Head of caudate nucleus (tissue), 42 donors: ENCODE results near the gene AKNAD1.
A peak's percentile ranks its signal among the peaks of the same experiment; 100 is the strongest.

Source experiments
- DNase-seq, 42 donors: peaks; one replicate each; pipeline versions ENCODE4 v3.0.0 to v3.0.0-alpha.2; 2020 to 2021; ENCODE audit warnings: mixed read lengths in 7 of 42
- intact Hi-C: fragments of 100-400 bp; cut with DNase I; formaldehyde crosslinking; loops from one replicate; pipeline ENCODE4 v1.15.0; 2022

The AKNAD1 gene

GRCh38 chr1:108843390-108844137 is 13.3 kb downstream of the AKNAD1 start:
- DNase-seq = no peak
- intact Hi-C loops = no loop called here

DNA sequence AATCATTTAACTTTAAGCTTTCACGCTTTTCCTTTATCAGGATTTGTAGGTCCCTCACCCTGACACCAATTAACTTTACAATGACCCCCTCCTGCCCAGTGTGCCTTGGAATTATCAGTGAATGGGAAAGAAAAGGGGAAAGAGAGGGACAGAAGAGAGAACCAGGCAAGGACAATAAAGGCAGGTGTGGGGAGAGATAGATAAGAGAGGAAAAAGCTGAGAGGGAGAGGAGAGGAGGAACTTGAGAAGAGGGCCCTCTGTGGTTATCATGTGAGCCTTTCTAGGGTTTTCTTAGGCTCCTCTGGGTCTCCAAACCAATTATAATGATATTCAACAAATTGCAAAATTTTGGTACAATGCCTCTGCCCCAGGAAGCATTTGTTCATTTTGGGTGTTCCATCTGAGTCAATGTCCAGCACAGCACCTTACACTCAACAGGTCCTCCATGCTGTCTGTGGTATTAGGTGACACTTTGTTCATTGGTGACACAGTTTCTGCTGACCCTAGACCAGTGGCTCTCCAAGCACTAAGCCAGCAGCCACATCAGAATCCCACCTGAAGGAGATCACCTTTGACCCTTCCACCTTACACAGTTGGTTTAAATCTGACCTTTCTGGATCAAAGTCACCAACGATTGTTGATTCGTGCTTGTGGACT is 14.2 kb downstream of the AKNAD1 start:
- no peak for DNase-seq
- intact Hi-C loops = no loop called here

- DNase-seq = no peak
- intact Hi-C loops = no loop called here
Measured at GRCh38 chr1:108841703-108842102, 15.2 kb downstream of the AKNAD1 start.

DNA sequence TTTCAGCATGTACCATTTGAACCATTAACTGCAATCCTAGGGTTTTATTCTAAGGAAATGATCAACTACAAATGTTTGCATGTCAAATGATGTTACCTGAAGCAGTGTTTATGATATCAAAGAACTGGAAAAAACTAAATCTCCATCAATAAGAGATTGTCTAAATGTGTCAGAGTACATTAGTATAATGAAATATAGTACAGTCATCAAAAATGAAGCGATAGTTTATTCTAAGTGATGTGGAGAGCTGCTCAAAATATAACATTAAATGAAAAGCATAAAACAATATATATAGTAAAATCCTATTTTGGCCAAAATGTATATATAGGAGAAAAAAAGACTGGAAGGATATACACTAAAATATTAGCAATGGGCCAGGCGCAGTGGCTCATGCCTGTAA is 24.0 kb downstream of the AKNAD1 start:
- intact Hi-C loops = no loop called here

DNA sequence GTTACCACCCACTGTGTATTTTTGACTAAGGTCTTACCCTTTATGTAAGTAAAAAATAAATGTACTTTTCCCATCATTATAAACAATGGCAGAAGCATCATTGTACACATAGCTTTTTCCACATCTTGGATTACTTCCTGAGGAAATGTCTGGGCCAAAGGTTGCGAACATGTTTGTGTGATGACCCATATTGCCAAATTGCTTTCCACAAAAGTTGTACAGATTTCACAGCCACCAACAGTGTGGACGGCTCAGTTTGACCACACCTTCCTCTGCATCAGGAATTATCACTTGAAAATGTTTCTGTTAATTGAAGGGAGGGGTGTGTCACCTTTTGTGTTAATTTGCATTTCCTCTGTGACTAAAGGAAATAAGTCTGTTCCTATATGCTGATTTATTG is 25.7 kb downstream of the AKNAD1 start:
- intact Hi-C loops = no loop called here
- DNase-seq = peak in 1 of 42 donors; percentile 22

More for the DNA sequence above, 24.0 kb downstream of the AKNAD1 start:
- DNase-seq = no peak

DNA sequence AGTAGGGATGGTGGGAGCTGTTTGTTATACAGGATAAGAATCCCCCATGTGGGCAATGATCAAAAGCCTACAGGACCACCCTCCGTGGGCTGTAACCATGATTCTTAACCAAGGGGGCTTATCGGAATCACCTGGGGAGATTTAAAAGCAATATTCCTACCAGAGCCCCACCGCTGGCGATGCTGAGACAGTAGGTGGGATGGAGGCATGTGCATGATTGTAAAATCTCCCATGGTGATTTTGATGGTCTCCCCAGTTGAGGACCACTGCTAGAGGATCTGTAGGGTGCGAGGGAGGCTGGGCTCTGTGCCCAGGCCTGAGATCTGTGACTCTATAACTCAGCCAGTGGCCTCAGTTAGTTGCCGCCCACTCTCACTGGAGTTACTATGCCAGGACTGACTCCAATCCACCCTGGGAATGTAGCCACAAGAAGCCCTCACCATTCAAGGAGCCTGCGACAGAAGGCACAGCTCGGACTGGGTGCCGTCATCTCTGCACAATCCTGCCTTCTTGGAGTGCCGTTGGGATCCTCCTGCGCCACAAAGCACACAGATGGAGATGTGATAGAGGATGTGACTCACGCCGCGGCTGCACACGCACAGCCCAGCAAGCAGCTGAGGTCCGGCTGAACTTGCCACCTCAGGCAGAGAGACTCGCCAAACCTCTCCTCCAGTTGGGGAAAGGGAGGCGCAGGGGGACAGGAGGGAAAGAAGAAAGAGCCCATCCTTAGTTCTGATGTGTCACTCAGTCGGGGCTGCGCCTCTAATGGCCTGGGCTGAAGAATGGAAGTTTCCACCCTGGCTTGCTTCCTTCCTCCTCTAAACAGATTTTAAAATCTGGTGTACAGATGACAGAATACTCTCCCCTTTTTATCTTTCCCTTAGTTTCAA is 26.5 kb downstream of the AKNAD1 start:
- intact Hi-C loops = no loop called here
- DNase-seq = peak in 41 of 42 donors; percentile 18 to 81 (median 45)

- intact Hi-C loops = loop anchor here (5.0 kb wide), 1 partner anchor 68 kb away; no protein-coding TSS in a partner anchor
- DNase-seq = peak in 1 of 42 donors; percentile 38
Measured at GRCh38 chr1:108829498-108829916, 27.4 kb downstream of the AKNAD1 start.

DNA sequence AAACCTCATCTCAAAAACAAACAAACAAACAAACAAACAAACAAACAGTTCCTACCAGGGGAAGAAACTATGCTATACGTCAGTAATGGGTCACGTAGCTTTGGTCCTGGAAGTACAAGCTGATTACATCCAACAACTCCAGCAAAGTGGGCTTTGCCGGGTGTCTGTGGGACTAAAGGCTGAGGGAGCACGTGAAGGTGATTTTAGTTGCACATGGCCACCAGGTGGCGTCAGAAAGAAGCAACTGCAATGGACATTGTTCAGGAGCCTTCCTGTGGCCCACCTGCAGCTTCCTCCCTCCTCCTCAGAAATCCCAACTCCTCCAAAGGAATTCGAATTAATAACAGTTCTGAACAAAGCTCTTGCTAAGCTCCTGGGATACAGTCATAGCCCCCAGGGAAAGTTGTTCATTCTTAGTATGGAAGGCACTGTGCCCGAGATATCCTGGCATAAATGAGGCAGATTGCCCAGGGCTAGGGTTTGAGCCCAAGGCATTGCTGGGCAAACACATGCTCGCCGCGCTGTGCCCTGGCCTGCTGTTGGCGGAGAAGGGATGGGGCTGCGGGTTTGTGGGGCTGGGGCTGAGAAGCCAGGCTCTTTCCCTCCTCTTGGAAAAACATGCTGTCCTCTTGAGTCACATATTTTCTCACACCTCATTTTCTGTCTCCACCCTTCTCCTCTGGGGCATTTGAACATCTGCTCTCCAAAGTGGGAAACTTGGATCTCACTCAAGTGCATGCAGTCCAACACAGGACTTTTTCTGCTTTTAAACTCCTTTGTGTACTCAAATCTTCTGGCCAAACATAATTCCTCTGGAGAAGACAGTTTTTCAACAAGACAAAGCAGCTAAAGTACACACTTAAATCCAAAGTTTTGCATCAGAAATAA is 28.6 kb downstream of the AKNAD1 start:
- DNase-seq = peak; percentile 50 to 95 (median 82)
- intact Hi-C loops = loop anchor here (5.0 kb wide), 1 partner anchor 69 kb away; no protein-coding TSS in a partner anchor

GRCh38 chr1:108826081-108826635 is 30.7 kb downstream of the AKNAD1 start:
- peak in 20 of 42 donors; percentile 17 to 64 (median 38) for DNase-seq
- intact Hi-C loops = loop anchor here (5.0 kb wide), 1 partner anchor 71 kb away; no protein-coding TSS in a partner anchor

DNA sequence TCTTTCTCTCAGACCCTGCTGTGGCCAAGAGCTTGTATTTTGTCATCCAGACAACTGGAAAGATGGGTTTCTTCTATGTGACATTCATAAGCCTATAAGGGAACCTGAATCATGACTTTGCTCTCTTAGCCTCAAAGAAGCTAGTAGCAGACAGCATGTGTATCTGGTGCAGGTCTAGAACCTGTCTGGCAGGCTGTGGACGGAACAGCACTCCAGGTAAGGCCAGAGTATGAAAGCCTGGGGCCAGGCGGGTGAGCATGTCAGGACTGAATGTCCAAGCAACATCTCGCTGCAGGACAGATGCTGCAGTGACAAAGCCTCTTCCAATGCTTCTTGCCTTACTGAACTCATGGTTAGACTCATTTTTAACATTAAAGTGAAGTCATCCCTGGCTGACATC is 32.8 kb downstream of the AKNAD1 start:
- DNase-seq = no peak
- intact Hi-C loops = no loop called here

DNA sequence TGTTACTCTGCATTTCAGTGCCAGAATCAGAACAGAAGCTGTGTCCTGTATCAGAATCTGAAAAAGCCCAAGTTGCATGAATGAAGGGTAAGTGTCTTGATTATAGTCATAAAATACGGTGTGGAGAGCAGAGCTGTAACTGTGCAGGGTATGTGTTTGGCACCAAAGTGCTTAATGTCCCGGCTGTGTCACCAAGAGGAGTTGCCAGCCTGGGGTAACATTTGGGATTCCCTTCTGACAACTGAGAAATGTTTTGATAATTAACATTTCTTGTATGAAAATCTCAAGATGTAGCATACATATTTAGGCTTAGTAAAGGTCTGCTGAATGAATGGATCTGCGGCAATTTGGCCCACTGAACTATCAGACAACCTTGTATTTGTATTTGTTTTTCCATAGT is 33.3 kb downstream of the AKNAD1 start:
- intact Hi-C loops = no loop called here

DNA sequence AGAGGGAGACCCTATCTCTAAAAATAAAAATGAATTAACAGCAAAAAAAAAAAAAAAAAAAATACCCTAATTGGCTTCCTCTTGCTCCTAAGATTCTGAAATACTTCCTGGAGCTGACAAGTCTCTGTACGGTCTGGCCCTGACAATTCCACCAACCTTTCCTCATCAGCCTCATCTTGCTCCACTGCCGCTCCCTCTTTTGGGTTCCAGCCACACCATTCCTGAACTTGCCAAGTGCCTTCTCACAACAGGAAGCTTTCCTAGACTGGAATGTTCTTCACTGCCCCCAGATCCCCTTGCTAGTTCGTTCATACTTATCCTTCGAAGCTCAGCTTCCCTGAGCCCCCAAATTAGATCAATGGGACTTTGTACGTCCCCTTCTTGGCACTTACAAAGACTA is 37.0 kb downstream of the AKNAD1 start:
- DNase-seq = no peak
- intact Hi-C loops = loop anchor here (5.0 kb wide), 1 partner anchor 73 kb away; the partner anchor contains the start of gene STXBP3

More for the DNA sequence above, 33.3 kb downstream of the AKNAD1 start:
- DNase-seq = no peak

GRCh38 chr1:108817811-108818210 is 39.1 kb downstream of the AKNAD1 start:
- DNase-seq = no peak
- intact Hi-C loops = loop anchor here (2.0 to 5.0 kb wide), 2 partner anchors 59 to 71 kb away; partner anchors contain the start of genes GPSM2 and STXBP3

- DNase-seq = peak in 40 of 42 donors; percentile 13 to 71 (median 42)
- intact Hi-C loops = loop anchor here (2.0 to 5.0 kb wide), 2 partner anchors 60 to 70 kb away; partner anchors contain the start of genes GPSM2 and STXBP3
Measured at GRCh38 chr1:108817016-108817415, 39.9 kb downstream of the AKNAD1 start.

DNA sequence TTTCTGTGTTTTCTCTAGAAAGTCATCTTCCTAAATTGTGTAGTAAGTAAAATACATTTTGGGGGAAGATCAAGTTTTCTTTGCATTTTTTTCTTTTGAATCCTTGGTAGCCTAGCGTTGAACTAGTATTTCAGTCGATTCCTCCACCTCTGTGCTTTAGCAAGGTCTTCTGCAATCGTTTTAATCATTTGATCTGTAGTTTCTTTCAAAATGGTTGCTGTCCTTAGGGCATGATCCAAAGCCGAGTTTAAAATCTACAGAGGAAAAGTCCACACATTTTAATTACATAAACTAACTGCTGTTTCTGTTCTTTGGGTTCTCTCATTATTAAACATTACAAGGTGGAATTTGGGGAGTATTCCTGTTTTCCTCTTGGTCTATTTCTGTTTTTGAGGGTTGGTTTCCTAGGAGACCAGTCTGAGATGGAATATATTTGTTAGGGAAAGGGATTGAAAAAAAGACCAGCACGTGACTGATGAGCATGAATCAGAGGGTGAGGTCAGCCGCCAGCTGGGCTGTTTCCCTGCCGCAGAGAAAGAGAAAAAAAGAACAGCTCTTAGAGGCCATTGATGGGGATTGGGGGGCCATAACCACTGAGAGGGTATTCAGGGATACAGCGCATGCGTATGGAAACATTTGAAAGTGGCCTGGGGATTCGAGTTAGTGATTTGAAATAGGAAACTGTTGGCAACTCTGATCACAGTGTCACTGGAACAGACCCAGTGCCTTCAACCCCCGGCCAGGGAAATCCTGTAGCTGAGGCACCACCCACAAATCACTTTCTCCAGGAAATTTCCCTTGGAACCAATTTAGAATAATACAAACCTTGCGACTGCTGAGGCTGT is 40.6 kb downstream of the AKNAD1 start:
- DNase-seq = peak; percentile 58 to 95 (median 86)
- intact Hi-C loops = loop anchor here (2.0 to 5.0 kb wide), 2 partner anchors 61 to 69 kb away; partner anchors contain the start of genes GPSM2 and STXBP3

GRCh38 chr1:108815566-108815965 is 41.3 kb downstream of the AKNAD1 start:
- DNase-seq = no peak
- intact Hi-C loops = loop anchor here (5.0 kb wide), 1 partner anchor 68 kb away; the partner anchor contains the start of gene STXBP3
